ENCODE data around the gene IMMP2L.
A peak's percentile ranks its signal among the peaks of the same experiment; 100 is the strongest.

Gene IMMP2L

GRCh38 chr7:111199643-111200042 lies 362.6 kb downstream of the IMMP2L start:
- no peak for DNase-seq

- DNase-seq = no peak
These were observed 364.0 kb downstream of the IMMP2L start for GRCh38 chr7:111198255-111198654.

GRCh38 chr7:111196655-111197054 lies 365.6 kb downstream of the IMMP2L start:
- DNase-seq = no peak

- DNase-seq = no peak
These were observed 369.5 kb downstream of the IMMP2L start for GRCh38 chr7:111192614-111193413.

- DNase-seq = no peak
These were observed 371.5 kb downstream of the IMMP2L start for GRCh38 chr7:111190804-111191203.

- no peak for DNase-seq
These were observed 377.3 kb downstream of the IMMP2L start for GRCh38 chr7:111184987-111185386.

- no peak for DNase-seq
These were observed 379.0 kb downstream of the IMMP2L start for GRCh38 chr7:111183321-111183720.

GRCh38 chr7:111180338-111180737 lies 382.0 kb downstream of the IMMP2L start:
- DNase-seq = no peak

GRCh38 chr7:111175908-111176441 lies 386.3 kb downstream of the IMMP2L start:
- no peak for DNase-seq

- DNase-seq = peak; percentile 76
These were observed 387.8 kb downstream of the IMMP2L start for GRCh38 chr7:111174510-111174909.

GRCh38 chr7:111173990-111174389 lies 388.3 kb downstream of the IMMP2L start:
- DNase-seq = no peak

GRCh38 chr7:111173528-111173927 lies 388.8 kb downstream of the IMMP2L start:
- no peak for DNase-seq

- no peak for DNase-seq
These were observed 389.6 kb downstream of the IMMP2L start for GRCh38 chr7:111172564-111173257.

- peak; percentile 95 for DNase-seq
These were observed 394.1 kb downstream of the IMMP2L start for GRCh38 chr7:111168182-111168581.

GRCh38 chr7:111164442-111164841 lies 397.9 kb downstream of the IMMP2L start:
- no peak for DNase-seq

- DNase-seq = no peak
These were observed 399.6 kb downstream of the IMMP2L start for GRCh38 chr7:111162692-111163091.

GRCh38 chr7:111160297-111160696 lies 402.0 kb downstream of the IMMP2L start:
- no peak for DNase-seq

- DNase-seq = no peak
These were observed 402.9 kb downstream of the IMMP2L start for GRCh38 chr7:111159426-111159825.

GRCh38 chr7:111150709-111151108 lies 411.6 kb downstream of the IMMP2L start:
- DNase-seq = no peak

- DNase-seq = no peak
These were observed 414.4 kb downstream of the IMMP2L start for GRCh38 chr7:111147708-111148533.

GRCh38 chr7:111146136-111146535 lies 416.2 kb downstream of the IMMP2L start:
- DNase-seq = no peak

GRCh38 chr7:111145472-111145871 lies 416.8 kb downstream of the IMMP2L start:
- DNase-seq = no peak
